ENCODE data around the gene SMC3. TPM values are rescaled to one million over a fixed set of nuclear protein-coding genes. Genes with fewer than 3 reads are reported as not detected.
A peak's percentile ranks its signal among the peaks of the same experiment; 100 is the strongest.
"Not testable (repeated sequence)": the region's sequence is repeated elsewhere in the genome, so short reads cannot be mapped to it uniquely, and the experiment has no call there.

SMC3 gene
- total RNA-seq, 1 donor from 2014 or later: 87.8 TPM

GRCh38 chr10:110601581-110601980 lies 34.1 kb downstream of the SMC3 start:
- H3K27ac Mint-ChIP-seq (ENCODE audit: unreplicated experiment): no peak overlapping the region
- H3K4me3 Mint-ChIP-seq: no peak overlapping the region
- no peaks in the 10 kb centered on the region for H3K9me3 Mint-ChIP-seq
- no peak for DNase-seq (ENCODE audit: low read depth, low spot score)
- H3K4me1 Mint-ChIP-seq: no peaks in the 10 kb centered on the region
- TF ChIP-seq CTCF (conservative IDR thresholded peaks at IDR 0.05): no peak
- H3K27me3 Mint-ChIP-seq (ENCODE audit: low read depth): no peaks in the 10 kb centered on the region
- H3K36me3 Mint-ChIP-seq (ENCODE audit: low read depth): peaks cover 9% of the 10 kb centered on the region

- no peak overlapping the region for H3K4me3 Mint-ChIP-seq
- H3K27me3 Mint-ChIP-seq (ENCODE audit: low read depth): no peaks in the 10 kb centered on the region
- no peak overlapping the region for H3K27ac Mint-ChIP-seq (ENCODE audit: unreplicated experiment)
- H3K36me3 Mint-ChIP-seq (ENCODE audit: low read depth): peaks cover 2% of the 10 kb centered on the region
- H3K4me1 Mint-ChIP-seq: peaks cover 6% of the 10 kb centered on the region
- DNase-seq (ENCODE audit: low read depth, low spot score): no peak
- no peaks in the 10 kb centered on the region for H3K9me3 Mint-ChIP-seq
- no peak for TF ChIP-seq CTCF (conservative IDR thresholded peaks at IDR 0.05)
These were observed 40.6 kb downstream of the SMC3 start for GRCh38 chr10:110608087-110608486.

- H3K27ac Mint-ChIP-seq (ENCODE audit: unreplicated experiment): no peak overlapping the region
These were observed 42.1 kb downstream of the SMC3 start for GRCh38 chr10:110609605-110610004.

GRCh38 chr10:110610308-110610774 lies 42.8 kb downstream of the SMC3 start:
- H3K27me3 Mint-ChIP-seq (ENCODE audit: low read depth): no peaks in the 10 kb centered on the region
- TF ChIP-seq CTCF (conservative IDR thresholded peaks at IDR 0.05): peak; percentile 90
- no peak overlapping the region for H3K4me3 Mint-ChIP-seq
- peak; percentile 58 for DNase-seq (ENCODE audit: low read depth, low spot score)
- peaks cover 6% of the 10 kb centered on the region for H3K4me1 Mint-ChIP-seq
- H3K9me3 Mint-ChIP-seq: no peaks in the 10 kb centered on the region
- H3K36me3 Mint-ChIP-seq (ENCODE audit: low read depth): no peaks in the 10 kb centered on the region
- no peak overlapping the region for H3K27ac Mint-ChIP-seq (ENCODE audit: unreplicated experiment)

More at GRCh38 chr10:110609605-110610004, 42.1 kb downstream of the SMC3 start:
- no peaks in the 10 kb centered on the region for H3K36me3 Mint-ChIP-seq (ENCODE audit: low read depth)
- peaks cover 6% of the 10 kb centered on the region for H3K4me1 Mint-ChIP-seq
- H3K9me3 Mint-ChIP-seq: no peaks in the 10 kb centered on the region
- no peak overlapping the region for H3K4me3 Mint-ChIP-seq
- H3K27me3 Mint-ChIP-seq (ENCODE audit: low read depth): no peaks in the 10 kb centered on the region
- no peak for TF ChIP-seq CTCF (conservative IDR thresholded peaks at IDR 0.05)
- DNase-seq (ENCODE audit: low read depth, low spot score): no peak

GRCh38 chr10:110610781-110611180 lies 43.3 kb downstream of the SMC3 start:
- H3K4me3 Mint-ChIP-seq, H3K9me3 Mint-ChIP-seq: not testable (repeated sequence)

GRCh38 chr10:110612087-110612486 lies 44.6 kb downstream of the SMC3 start:
- Mint-ChIP-seq H3K36me3 (ENCODE audit: low read depth) (no peaks in the 10 kb centered on the region), H3K27ac (ENCODE audit: unreplicated experiment) (no peak overlapping the region), H3K27me3 (ENCODE audit: low read depth) (no peaks in the 10 kb centered on the region), H3K4me1 (peaks cover 6% of the 10 kb centered on the region), H3K9me3 (no peaks in the 10 kb centered on the region), H3K4me3 (no peak overlapping the region)
- no peak for DNase-seq (ENCODE audit: low read depth, low spot score)
- no peak for TF ChIP-seq CTCF (conservative IDR thresholded peaks at IDR 0.05)

More at GRCh38 chr10:110610781-110611180, 43.3 kb downstream of the SMC3 start:
- H3K36me3 Mint-ChIP-seq (ENCODE audit: low read depth); H3K27ac Mint-ChIP-seq (ENCODE audit: unreplicated experiment); H3K27me3 Mint-ChIP-seq (ENCODE audit: low read depth); DNase-seq (ENCODE audit: low read depth, low spot score); H3K4me1 Mint-ChIP-seq: not testable (repeated sequence)
